Neural progenitor cell (in vitro differentiated cells): ENCODE data around the gene MTCL1.

Source experiments
- CTCF ChIP-seq: fragments of 200-600 bp; sonication (generic); IDR thresholded peaks from 2 replicates; pipeline ENCODE4 v1.5.1; 2017; ENCODE audit warnings: antibody characterized with exemption, mild to moderate bottlenecking
- EZH2 ChIP-seq: fragments of 200-600 bp; sonication (generic); IDR thresholded peaks from 2 replicates; pipeline ENCODE4 v1.6.1; 2017; ENCODE audit warnings: antibody characterized with exemption, mild to moderate bottlenecking, moderate library complexity
- EZH2phosphoT487 ChIP-seq: fragments of 200-600 bp; sonication (generic); IDR thresholded peaks from 2 replicates; pipeline ENCODE4 v1.6.1; 2017; ENCODE audit warnings: antibody characterized with exemption

- TF ChIP-seq CTCF (no peak), EZH2phosphoT487 (no peak), EZH2 (no peak)
Observed at GRCh38 chr18:8868276-8868675, 162.9 kb downstream of the MTCL1 start.
